ENCODE data around the gene VPS11.
"Not testable (repeated sequence)": the region's sequence is repeated elsewhere in the genome, so short reads cannot be mapped to it uniquely, and the experiment has no call there.

VPS11 gene

DNA sequence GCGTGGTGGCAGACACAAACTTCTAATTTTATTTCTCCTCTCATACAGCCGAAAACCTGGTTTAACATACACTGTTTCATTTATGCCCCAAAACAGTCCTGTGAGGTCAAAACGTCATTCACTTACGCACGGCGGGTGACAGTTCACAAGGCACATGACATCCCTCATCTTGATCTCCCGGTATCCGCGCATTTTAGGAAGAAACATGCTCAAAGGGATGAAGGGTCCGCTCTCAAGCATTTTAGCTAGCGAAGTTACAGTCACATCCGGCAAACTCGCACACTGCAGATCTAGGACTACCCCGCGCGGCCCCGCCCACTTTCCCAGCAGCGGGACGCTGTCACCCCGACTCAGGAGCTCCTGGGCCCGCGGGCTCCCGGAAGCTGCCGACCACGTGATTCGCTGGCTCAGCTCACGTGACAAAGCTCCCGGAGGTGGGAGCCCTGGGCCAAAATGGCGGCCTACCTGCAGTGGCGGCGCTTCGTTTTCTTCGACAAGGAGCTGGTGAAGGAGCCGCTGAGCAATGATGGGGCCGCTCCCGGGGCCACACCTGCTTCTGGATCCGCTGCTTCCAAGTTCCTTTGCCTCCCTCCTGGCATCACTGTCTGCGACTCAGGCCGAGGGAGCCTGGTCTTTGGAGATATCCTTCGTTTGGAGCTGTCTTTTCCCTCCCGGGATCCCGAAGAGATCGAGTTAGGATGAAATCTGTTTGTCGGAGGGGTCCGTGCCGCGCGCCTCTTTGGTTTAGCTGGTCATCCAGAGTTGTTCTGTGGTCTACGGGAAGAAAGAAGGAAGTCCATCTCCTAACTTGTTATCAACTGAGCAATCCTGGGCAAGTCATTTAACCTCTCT lies at the start of gene VPS11:
TSS of gene VPS11 (plus strand) at position 448 of the 852 bp plus-strand sequence. CDS start at position 454, 6 bp downstream.
- in situ Hi-C loops (cut with MboI; ENCODE audit: low sequenced_read_pairs), result no loop called here

DNA sequence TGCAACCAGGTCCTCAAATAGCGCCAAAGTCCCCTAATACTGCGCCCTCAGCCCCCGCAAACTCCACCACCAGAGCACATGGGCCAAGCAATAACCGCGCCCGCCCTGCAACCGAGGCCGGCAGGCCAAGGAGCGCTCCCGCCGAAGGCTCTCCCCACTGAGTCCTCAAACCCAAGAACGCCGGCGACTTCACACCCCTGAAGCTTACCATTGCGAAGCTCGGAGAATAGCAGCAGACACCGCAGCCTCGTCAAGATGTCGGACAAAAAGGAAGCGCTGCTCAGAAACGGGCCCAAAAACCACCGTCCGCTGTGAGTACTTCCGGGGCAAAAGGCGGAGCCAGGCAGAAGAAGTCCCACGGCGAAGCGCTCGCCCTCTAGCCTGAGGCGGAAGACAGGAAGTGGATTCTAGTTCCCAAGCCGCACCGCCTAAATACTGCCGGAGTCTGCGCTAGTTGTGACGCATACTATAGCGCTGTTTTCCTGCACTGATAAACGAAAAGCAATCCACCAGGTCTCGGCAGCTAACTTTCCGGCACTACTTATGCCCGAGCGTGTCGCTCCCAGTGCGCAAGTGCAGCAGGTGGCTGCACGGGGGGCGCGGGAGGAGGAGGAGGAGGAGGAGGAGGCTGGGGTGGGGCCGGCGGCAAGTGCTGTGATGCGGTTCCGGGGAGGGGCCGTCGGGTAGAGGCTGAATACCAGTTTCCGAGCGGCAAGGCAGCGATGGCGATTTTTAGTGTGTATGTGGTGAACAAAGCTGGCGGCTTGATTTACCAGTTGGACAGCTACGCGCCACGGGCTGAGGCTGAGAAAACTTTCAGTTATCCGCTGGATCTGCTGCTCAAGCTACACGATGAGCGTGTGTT lies 49.3 kb upstream of the VPS11 start, which contains the start of the genes RPS25 and TRAPPC4:
TSS of gene RPS25 (minus strand) at position 270 of the 865 bp plus-strand sequence. CDS start at position 211, 59 bp downstream.
TSS of gene TRAPPC4 (plus strand) at position 693 of the 865 bp plus-strand sequence. CDS start at position 723, 30 bp downstream.
- in situ Hi-C loops (cut with MboI; ENCODE audit: low sequenced_read_pairs), result no loop called here

DNA sequence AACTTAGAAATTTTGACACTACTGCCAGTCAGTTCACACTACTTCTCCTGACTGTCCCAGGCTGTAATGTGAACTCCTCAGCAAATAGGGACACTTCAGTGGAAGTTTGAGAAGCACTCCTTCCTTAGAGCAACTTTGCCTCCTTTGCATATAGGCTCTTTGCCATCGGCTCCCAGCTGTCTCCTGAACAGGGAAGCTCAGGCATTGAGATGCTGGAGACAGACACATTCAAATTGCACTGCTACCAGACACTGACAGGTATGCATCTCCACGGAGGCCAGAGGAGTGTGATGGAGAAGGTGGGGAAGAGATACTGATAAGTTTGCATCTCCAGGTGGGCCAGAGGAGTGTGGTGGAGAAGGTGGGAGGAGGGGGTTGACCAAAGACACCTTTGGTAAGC lies 47.6 kb upstream of the VPS11 start:
- in situ Hi-C loops (cut with MboI; ENCODE audit: low sequenced_read_pairs), result no loop called here

DNA sequence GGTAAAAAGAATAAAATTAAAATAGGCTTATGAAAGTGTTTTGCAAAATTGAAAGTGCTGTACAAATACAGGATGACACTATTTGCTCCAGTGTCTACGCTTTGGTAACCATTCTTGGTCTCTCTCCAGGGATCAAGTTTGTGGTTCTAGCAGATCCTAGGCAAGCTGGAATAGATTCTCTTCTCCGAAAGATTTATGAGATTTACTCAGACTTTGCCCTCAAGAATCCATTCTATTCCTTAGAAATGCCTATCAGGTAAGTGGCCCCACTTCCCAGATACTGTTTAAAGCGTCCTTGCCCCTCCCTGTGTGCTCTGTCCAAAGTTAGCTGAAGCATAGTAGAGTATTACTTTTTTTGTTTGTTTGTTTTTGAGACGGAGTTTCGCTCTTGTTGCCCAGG lies 46.0 kb upstream of the VPS11 start:
- in situ Hi-C loops (cut with MboI; ENCODE audit: low sequenced_read_pairs), result no loop called here

DNA sequence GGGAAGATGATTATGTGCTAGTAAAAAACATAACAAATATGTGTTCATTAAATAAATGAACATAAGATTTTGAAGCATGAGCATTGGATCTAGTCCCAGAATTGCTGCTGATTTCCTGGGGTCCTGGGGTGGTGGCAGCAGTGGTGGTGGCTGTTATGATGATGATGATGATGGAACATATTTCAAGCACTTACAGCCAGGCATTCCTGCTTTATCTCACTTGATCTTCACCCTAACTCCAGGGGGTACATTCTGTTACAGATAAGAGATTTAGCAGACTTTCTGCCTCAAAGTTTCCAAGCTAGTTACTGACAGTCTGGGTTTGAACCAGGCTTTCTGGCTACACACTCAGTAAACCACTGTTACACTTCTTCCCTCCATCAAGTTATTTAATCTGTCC lies 43.9 kb upstream of the VPS11 start:
- in situ Hi-C loops (cut with MboI; ENCODE audit: low sequenced_read_pairs), result no loop called here

DNA sequence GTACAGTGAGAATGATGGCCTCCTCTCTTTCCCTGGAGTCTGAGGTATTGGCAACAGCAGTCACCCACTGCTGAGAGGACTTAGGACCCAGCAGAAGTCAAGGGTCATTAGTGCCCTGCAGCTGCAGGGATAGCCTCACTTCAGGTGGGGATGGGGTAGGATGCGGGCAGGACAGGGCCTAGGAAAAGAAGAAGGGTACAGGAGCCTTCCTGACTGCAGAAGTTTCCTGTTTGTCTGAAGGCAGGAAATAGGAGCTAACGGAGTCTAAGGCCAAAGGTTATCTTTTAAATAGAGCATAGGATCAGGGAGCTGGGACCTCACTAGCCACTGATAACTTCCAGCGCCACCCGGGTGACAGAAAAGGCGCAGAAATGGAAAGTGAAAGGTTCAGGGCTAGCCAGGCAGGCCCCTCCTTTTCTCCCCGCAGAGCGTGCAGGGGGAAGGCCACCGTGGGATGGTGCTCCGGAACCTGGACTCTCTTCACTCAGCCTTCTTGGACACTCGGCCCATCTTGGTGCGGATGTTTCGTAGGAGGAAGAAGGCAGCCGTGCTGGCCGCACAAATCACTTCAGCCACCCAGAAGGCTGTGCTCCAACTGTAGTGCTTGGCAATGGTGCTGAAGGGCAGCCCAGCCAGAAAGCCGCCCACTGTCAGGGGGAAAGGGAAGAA lies 43.1 kb upstream of the VPS11 start:
- in situ Hi-C loops (cut with MboI; ENCODE audit: low sequenced_read_pairs), result no loop called here

DNA sequence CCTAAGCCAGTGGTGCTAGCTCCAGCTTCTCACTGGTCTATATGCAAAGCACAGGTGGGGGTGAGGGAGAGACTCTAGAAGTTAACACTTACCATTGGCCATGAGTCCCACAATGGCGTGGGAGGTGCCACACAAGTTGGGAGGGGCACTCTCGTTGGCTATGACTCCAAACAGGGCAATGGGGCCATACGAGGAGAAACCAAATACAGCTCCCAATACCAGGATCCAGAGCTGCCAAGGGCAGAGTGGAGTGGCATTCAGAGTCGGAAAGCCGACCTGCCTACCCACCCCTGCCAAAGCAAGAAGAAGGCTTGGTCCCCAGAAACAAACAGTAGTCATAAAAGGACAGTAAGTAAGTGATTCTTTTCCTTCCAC lies 42.5 kb upstream of the VPS11 start:
- in situ Hi-C loops (cut with MboI; ENCODE audit: low sequenced_read_pairs), result no loop called here

DNA sequence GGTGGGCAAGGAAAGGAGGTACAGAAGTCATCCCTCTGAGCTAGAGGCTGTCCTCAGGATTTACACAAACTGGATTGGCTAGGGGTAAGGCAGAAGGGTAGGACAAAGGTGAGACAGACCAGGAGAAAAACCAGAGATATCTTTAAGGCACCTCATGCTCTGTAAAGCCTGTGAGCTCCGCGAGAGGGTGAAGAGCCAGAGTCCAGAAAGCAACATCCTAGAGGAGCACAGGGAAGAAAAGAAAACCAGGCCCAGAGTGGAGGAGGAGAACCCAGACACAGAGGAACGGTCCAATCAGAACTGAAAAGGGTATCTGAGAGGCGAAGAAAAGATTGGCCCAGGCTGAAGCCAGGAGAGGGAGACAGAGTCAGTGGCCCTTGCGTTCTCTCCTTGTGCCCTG lies 42.1 kb upstream of the VPS11 start:
- in situ Hi-C loops (cut with MboI; ENCODE audit: low sequenced_read_pairs), result no loop called here

DNA sequence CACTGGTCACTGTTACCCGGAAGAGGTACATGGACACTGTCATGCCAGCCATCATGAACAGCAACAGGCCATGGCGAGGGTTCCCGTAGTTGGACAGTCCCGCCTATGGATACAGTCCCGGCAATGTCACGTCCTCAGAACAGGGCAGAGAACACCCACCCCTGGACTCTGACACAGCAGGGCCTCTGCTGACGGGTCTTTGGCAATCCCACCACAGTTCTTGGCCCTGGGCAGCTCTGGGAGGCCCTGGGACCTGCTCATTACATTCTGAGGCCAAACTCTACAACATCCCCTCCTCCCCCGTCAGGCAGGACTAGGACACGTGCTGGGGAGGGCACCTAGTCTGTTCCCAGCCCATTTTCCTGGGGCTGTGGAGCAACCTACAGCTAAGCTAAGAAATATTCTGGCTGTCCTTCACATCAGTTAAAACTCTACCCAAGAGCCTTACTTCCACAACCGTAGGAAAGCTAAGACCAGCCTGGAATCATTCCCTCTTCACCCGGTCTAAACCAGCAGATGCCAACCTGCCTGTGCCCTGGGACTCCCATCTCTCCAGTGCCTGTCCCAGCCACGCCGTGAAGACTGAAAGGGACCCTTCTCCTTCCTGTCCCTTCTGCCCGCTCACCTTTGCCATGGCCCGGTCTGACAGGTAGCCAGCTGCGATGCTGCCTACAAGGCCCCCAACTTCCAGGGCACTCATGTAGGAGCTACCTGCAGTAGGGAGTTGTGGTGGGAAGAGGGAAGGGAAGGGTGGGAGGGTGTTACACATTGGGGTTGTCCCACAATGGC lies 41.4 kb upstream of the VPS11 start:
- in situ Hi-C loops (cut with MboI; ENCODE audit: low sequenced_read_pairs), result no loop called here

DNA sequence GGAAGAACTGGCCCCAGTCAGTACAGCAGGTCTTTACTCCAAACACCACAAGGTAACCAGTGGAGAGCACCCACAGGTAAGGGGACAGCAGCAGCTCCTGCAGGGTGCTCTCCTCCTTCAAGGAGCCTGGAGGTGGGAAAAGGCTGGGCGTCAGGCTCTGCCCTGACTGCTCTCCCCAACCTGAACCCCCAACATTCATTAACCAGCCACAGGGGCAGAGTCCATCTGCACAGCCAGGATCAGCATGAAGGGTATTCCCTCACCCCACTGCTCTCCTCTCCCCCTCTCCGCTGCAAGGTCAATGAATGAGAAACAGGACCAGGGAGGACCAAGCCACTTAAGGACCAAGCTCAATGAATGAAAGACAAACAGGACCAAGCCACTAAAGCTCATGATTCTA lies 40.6 kb upstream of the VPS11 start:
- in situ Hi-C loops (cut with MboI; ENCODE audit: low sequenced_read_pairs), result no loop called here

DNA sequence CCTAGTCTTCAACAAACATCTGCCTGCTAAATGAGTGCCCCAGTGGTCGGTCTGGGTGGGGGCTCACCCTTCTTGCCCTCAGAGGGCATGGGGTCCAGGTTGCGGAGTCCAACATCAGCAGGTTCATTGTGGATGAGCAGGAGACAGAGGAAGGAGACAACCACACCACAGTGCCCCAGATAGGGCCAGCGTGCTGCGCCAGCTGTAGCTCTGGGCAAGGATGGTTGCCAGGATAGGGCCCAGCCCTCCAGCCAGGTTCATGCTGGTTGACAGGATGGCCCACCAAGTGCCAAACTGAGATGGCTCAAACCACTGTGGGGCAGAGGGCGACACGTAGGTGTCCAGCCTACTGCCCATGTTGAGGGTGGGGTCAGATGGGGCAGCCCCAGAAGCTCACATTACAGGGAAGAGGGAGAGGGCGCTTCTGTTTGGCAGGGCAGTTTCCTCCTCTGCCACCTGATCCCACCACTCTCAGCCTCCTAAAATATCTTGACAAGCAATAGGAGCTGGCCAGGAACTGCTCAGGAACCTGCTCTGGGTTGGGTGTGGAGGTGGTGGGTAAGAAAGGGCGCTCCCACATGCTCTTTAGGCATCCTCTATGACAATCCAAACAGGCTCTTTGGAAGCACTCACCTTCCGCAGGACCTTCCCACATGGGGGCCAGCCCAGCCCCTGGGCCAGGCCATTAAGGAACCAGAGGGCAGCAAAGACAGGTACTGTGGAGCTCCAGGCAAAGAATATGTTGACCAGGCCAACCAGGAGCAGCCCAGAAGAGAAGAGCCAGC lies 39.9 kb upstream of the VPS11 start:
- in situ Hi-C loops (cut with MboI; ENCODE audit: low sequenced_read_pairs), result no loop called here

DNA sequence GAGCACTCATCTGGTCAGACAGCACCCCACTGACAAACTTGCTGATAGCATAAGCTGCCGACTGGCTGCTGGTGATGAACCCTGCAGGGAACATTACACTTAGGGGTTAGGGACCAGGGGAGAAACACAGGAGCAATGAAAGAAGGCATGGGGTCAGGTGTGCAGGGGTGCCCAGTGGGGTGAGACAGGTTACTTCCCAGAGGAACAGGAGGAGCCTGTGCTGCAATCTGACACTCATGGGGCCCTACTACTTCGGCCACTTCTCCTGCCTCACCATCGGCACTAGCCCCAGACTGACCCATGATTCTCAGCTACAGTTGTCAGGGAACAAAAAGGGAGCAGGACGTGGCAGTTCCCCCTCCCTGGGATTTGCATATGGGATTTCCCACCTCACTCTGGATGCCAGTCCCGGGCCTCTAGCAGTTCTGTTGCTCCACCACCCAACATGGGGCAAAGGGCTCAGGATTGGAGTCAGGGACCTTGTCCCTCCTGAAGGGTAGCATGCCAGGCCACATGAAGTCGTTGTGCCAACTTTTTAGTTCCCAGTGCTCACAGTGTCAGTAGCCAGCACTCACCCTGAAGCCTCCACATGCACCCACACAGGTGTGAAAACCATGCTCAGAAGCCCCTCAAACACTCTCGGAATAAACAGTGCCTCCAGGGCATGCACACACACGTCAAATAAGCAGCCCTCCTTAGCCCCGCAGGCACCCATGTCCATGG lies 39.1 kb upstream of the VPS11 start:
- in situ Hi-C loops (cut with MboI; ENCODE audit: low sequenced_read_pairs), result no loop called here

DNA sequence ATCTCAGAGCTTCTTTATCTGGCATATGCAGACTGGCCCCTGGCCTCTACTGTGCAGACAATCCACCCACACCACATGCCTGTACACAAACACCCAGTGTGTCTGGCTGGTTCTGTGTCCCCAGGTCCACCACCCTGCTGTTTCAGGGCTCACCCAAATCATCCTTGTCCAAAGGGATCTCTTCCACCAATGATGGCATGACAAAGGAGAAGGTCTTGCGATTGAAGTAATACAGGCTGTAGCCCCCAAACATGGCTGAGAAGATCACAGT lies 38.6 kb upstream of the VPS11 start:
- in situ Hi-C loops (cut with MboI; ENCODE audit: low sequenced_read_pairs), result no loop called here

DNA sequence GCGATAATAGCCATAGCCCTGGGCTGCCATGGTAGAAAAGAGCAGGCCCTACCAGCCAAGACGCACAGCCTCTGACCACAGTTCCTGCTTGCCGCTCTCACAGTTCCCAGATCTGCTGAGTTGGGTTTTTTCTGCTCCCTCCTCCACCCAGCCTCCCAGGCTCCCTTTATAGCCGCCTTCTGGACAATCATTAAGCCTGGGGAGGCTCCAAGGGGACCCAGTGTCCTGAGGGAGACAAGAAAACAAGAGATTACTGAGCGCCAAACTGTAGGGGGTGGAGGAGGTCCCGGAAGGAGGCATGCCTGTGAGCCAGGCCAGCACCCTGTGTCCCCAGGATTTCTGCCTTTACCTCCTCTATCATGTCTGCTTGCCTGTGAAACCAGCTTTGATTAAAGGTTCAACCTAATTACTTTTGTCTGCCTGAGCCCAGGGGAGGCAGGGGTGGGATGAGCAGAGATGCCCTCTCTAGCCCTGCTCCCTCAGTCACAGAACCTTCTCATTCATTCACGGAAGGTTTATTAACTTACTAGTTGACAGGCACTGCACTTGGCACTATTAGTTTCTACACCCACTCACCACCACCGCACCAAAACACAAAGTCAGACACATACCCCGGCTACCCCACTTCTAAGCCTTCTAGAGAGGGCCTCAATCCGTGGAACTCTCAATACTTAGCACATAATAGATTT lies 38.1 kb upstream of the VPS11 start:
- in situ Hi-C loops (cut with MboI; ENCODE audit: low sequenced_read_pairs), result no loop called here

DNA sequence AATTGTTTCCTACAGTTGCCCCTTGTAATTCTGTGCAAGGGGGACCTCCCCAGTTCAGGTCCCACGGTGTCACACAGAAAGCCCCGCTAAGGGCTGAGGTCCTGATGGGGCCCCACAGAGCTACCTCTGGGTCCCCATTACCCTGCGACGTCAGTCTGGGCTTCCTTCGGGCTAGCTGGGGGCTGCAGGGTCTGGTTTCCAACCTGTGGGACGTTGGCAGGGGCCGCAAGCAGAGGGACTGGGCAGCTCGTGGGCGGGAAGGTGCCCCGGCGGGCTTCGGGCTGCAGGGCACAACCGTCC lies 37.6 kb upstream of the VPS11 start:
- in situ Hi-C loops (cut with MboI; ENCODE audit: low sequenced_read_pairs), result no loop called here

DNA sequence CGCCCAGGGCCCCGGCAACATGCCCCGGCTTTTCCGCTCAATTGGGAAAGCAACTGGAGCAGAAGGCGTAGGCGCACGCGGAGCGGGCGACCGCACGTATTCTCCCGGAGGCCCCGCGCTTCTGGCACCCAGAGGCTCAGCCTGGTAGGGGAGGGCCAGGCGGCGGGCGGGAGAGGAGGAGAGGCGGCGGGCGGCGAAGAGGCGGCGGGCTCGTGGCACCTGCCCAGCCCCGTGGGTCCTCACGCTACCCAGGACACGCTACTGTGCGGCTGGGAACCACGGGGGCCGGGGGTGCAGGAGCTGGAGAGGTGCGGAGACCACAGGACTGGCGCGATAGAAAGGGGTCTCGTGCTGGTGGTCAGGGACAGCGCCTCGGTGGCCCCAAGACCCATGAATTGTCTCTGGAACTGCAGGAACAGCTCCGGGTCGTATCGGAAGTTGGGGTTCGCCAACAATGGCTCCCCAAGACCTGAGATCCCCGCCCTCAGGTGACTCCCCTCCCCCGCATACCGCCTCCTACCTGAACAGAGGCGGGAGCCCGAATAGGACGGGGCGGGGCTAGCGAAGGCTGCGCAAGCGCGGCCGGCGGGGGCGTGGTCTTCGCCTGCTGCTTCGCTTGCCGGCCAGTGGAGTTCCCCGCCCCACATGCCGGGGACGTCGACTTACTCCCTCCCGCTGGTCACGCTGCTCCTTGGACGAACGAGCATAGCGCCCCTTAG lies 37.1 kb upstream of the VPS11 start, which contains the start of gene SLC37A4:
TSS of gene SLC37A4 (minus strand) at position 549 of the 719 bp plus-strand sequence.
- in situ Hi-C loops (cut with MboI; ENCODE audit: low sequenced_read_pairs), result no loop called here

DNA sequence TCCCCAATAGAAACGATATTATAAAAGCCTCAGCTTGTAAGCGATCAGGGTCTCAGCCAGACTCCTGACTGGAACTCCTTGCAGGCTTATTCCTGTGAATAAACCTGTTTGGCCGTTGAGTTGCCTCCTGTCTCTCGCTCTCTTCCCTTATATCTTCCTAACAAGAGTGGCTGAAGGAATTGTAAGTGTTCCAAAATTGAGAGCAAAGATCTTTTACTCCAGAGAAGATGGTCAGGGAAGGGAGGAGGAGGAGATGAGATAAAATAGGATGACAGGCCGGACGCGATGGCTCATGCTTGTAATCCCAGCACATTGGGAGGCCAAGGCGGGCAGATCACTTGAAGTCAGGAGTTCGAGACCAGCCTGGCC lies 35.7 kb upstream of the VPS11 start:
- in situ Hi-C loops (cut with MboI; ENCODE audit: low sequenced_read_pairs), result no loop called here

DNA sequence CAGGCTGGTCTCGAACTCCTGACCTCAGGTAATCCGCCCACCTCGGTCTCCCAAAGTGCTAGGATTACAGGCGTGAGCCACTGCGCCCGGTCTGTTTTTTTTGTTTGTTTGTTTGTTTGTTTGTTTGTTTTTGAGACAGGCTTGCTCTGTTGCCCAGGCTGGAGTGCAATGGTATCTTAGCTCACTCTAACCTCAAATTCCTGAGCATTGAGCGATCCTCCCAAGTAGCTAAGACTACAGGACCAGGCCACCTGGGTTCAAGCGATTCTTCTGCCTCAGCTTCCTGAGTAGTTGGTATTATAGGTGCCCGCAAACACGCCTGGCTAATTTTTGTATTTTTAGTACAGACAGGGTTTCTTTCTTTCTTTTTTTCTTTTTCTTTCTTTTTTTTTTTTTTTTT lies 34.2 kb upstream of the VPS11 start:
- in situ Hi-C loops (cut with MboI; ENCODE audit: low sequenced_read_pairs), result not testable (repeated sequence)
